Stimulated activated naive CD8-positive, alpha-beta T cell treated with anti-CD3 and anti-CD28 coated beads, Interleukin-15, Interleukin-2, amounts not matched to agents 100 ng/mL and 50 ng/mL, for 24 hours (primary cell): ENCODE results near the gene FMO1.

ENCODE experiments used
- H3K27ac Mint-ChIP-seq: one replicate; pipeline ENCODE4 v1.8.0; 2021; ENCODE audit warnings: mild to moderate bottlenecking, mixed read lengths
- H3K27me3 Mint-ChIP-seq: one replicate; pipeline ENCODE4 v1.8.0; 2021; ENCODE audit warnings: mixed read lengths
- H3K36me3 Mint-ChIP-seq: one replicate; pipeline ENCODE4 v1.8.0; 2021; ENCODE audit warnings: low read depth, mixed read lengths
- H3K4me1 Mint-ChIP-seq: one replicate; pipeline ENCODE4 v1.8.0; 2021; ENCODE audit warnings: low read depth, mixed read lengths
- H3K4me3 Mint-ChIP-seq: one replicate; pipeline ENCODE4 v1.8.0; 2021; ENCODE audit warnings: mild to moderate bottlenecking, mixed read lengths
- H3K9me3 Mint-ChIP-seq: one replicate; pipeline ENCODE4 v1.8.0; 2021; ENCODE audit warnings: mixed read lengths

The FMO1 gene

DNA sequence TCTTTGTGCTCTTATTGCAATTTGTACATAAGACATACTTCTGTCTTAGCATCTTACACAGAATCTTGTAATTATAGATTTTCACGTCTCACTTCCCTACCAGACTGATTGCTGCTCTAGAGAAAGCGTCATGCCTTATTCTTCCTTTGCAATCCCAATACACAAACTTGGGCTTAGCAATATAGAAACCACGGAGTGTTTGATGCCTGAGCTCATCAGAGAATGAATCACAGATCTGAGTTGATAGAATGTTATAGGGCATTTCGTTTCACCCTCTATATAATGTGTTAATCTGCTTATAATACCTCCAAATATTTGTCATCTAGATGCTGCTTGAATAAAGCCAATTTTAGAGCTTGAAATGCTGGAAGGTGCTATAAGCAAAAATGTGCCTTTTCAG, 6.6 kb downstream of the FMO1 start:
- no peaks in the 10 kb centered on the region for H3K9me3 Mint-ChIP-seq
- H3K4me1 Mint-ChIP-seq = peaks cover 4% of the 10 kb centered on the region
- H3K4me3 Mint-ChIP-seq = no peak overlapping the region
- H3K27ac Mint-ChIP-seq = no peak overlapping the region
- H3K36me3 Mint-ChIP-seq = no peaks in the 10 kb centered on the region
- peaks cover 35% of the 10 kb centered on the region for H3K27me3 Mint-ChIP-seq

DNA sequence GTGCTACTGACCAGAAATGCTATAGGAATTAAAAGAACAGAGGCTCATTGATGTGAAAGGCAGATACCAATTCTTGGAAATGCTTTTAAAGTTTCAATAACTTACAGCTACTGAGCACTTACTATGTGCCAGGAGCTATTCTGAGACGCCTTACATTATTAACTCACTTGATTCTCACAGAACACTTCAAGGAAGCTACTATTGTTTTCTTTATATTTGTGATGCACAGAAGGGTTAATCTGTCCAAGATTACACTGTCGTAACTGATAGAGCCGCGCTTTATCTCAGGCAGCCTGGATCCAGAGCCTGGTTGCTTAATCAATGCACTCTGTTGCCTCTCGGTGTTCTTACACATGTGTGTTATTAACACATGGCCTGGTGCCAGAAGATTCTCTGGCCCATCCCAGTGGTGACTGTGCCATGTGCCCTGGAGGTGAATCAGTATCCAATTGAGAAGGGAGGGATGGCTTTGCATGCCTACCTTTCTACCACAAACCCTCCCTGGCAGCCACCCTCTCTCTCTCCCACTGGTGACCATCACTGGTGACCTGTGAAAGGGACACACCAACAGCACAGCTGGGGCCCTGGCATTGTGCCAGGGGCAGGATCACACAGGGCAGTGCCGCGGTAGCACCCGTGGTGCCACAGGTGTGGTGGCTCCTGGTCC, 8.8 kb downstream of the FMO1 start:
- no peaks in the 10 kb centered on the region for H3K9me3 Mint-ChIP-seq
- H3K27me3 Mint-ChIP-seq = peaks cover 24% of the 10 kb centered on the region
- no peak overlapping the region for H3K4me3 Mint-ChIP-seq
- H3K4me1 Mint-ChIP-seq = peaks cover 4% of the 10 kb centered on the region
- H3K27ac Mint-ChIP-seq = no peak overlapping the region
- H3K36me3 Mint-ChIP-seq = no peaks in the 10 kb centered on the region

DNA sequence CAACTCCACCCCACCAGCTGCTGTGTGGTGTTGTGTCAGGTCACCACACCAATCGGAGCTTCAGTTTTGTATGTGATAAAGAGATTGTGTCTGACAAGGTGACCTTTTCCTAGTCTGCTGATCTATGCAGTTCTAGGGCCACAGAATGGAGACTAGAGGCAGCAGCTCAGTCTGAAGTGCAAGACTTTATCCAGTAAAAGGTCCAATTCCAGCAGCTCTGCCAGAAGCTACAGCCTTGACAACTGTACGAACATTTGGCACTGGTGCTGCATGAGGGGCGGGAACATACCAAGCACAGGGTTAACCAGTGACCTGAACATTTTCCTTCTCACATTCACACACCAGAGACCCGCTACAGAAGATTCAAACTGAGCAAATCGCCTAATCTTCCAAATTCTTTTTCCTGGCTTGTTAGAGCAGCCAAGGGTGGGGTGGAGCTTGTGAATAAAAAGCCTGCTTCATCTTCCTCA, 9.3 kb downstream of the FMO1 start:
- no peak overlapping the region for H3K27ac Mint-ChIP-seq
- no peaks in the 10 kb centered on the region for H3K4me1 Mint-ChIP-seq
- H3K36me3 Mint-ChIP-seq = no peaks in the 10 kb centered on the region
- H3K27me3 Mint-ChIP-seq = peaks cover 18% of the 10 kb centered on the region
- no peak overlapping the region for H3K4me3 Mint-ChIP-seq
- no peaks in the 10 kb centered on the region for H3K9me3 Mint-ChIP-seq

DNA sequence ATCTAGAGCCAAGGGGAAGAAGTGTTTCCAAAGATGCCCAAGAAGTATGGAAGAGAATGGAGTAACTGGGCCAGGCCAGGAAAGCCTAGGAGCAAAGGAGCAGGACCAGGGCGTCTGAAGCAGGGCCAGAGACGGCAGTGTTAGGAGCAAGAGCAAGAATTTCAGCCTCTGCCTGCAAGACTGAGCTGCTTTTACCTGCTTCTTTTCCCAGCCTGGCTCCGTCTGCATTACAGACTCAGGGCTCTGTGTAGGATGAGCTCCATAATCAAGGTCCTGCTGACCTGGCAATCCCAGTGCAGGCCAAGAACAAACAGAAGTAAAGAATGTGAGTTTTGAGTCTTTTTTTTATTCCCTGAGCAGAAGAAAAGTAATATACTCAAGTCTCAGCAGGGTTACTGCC, 10.1 kb downstream of the FMO1 start:
- no peaks in the 10 kb centered on the region for H3K9me3 Mint-ChIP-seq
- no peak overlapping the region for H3K27ac Mint-ChIP-seq
- H3K4me3 Mint-ChIP-seq = no peak overlapping the region
- no peaks in the 10 kb centered on the region for H3K4me1 Mint-ChIP-seq
- H3K27me3 Mint-ChIP-seq = peaks cover 12% of the 10 kb centered on the region
- no peaks in the 10 kb centered on the region for H3K36me3 Mint-ChIP-seq

DNA sequence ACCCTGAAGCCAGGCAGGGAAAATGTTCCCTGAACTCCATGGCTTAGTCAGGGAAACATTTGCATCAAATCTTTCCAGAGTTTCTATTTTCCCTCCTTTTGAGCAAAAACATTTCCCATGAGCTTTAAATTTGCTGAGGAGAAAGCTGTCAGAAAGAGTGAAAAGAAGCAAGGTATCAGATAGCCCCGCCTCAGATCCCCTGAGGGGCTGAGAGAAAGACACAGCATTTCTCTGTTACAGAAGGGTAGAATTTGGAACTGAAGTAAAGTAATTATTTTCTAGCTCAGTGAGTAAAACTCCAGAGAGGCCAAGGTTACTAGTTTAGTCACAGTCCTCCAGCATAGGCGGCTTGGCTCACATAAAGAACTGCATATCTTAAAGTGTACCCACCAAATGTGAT, 10.6 kb downstream of the FMO1 start:
- Mint-ChIP-seq H3K36me3 (no peaks in the 10 kb centered on the region), H3K27me3 (peaks cover 12% of the 10 kb centered on the region), H3K27ac (no peak overlapping the region), H3K9me3 (no peaks in the 10 kb centered on the region), H3K4me1 (no peaks in the 10 kb centered on the region), H3K4me3 (no peak overlapping the region)

DNA sequence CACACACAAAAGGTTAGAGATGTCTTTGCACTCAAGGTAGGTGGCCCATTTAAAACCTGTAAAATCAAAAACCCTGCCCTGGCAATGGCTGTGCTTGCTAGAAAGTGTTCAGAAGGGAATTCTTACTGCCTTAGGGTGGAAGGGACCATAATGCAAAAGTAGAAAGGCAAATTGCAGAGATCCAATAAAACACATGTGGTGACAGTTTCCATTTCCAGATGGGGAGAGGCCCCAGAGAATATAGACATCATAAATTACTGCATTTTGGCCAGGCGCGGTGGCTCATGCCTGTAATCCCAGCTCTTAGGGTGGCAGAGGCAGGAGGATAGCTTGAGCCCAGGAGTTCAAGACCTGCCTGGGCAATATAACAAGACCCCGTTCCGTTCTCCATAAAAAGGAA, 13.0 kb downstream of the FMO1 start:
- Mint-ChIP-seq H3K27me3 (no peaks in the 10 kb centered on the region), H3K9me3 (no peaks in the 10 kb centered on the region), H3K27ac (no peak overlapping the region), H3K36me3 (no peaks in the 10 kb centered on the region), H3K4me3 (no peak overlapping the region), H3K4me1 (no peaks in the 10 kb centered on the region)

DNA sequence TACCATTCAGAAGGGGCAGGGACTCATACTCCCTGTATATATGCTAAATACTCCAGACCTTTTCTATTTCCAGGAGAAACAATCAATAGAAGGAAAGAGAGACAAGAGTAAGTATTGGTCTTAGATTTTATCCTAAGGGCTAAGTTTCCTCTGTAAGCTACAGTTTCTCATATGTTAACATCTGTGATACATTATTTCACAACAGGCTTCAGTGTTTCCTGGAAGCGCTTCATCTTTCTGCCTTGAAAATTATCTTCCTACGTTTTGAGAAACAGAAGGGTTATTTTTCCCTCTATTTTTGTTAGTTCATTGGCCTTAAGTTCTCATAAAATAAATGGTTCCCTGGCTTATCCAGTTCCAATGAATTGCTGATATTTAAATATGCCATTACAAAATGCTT, 15.6 kb downstream of the FMO1 start:
- H3K4me1 Mint-ChIP-seq = no peaks in the 10 kb centered on the region
- H3K27me3 Mint-ChIP-seq = peaks cover 7% of the 10 kb centered on the region
- no peak overlapping the region for H3K4me3 Mint-ChIP-seq
- no peaks in the 10 kb centered on the region for H3K36me3 Mint-ChIP-seq
- no peak overlapping the region for H3K27ac Mint-ChIP-seq
- no peaks in the 10 kb centered on the region for H3K9me3 Mint-ChIP-seq

DNA sequence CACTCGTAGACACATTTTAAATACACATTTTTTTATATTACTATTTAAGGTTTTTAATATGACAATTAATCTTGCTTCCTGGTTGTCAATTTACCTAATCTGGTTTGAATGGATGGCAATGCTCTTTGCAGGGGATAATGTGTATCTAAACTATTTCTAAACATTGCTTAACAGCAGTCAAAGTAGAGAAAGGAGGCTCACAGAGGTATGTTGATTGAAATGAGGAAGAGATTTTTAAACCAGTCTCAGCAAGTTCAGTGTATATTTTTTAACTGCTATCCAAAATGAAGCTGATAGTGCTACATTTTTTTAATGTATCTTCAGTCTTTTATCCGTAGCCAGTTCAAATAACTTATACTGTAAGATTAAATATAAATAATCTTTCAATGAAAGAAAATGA, 17.4 kb downstream of the FMO1 start:
- H3K4me3 Mint-ChIP-seq = no peak overlapping the region
- peaks cover 14% of the 10 kb centered on the region for H3K27me3 Mint-ChIP-seq
- H3K9me3 Mint-ChIP-seq = no peaks in the 10 kb centered on the region
- no peaks in the 10 kb centered on the region for H3K36me3 Mint-ChIP-seq
- H3K4me1 Mint-ChIP-seq = no peaks in the 10 kb centered on the region
- H3K27ac Mint-ChIP-seq = no peak overlapping the region

DNA sequence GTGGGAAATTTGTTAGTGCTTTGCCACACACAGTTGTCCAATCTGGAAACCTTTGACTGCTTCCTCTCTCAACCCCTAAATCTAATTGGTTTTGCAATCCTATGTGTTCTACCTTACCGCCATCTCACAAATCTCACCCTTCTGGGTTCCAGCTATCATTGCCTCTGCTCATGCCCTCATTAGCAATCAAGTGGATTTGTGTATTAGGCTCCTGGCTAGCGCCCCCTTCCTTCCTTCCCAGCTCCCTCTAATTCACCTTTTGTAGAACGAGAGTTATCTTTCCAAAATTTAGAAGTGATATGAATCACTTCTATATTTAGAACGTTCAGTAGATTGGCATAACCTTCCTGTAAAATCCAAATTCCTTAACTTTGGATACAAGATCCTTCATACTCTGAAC, 18.6 kb downstream of the FMO1 start:
- Mint-ChIP-seq H3K4me1 (no peaks in the 10 kb centered on the region), H3K27ac (no peak overlapping the region), H3K9me3 (no peaks in the 10 kb centered on the region), H3K36me3 (no peaks in the 10 kb centered on the region), H3K4me3 (no peak overlapping the region), H3K27me3 (peaks cover 21% of the 10 kb centered on the region)

DNA sequence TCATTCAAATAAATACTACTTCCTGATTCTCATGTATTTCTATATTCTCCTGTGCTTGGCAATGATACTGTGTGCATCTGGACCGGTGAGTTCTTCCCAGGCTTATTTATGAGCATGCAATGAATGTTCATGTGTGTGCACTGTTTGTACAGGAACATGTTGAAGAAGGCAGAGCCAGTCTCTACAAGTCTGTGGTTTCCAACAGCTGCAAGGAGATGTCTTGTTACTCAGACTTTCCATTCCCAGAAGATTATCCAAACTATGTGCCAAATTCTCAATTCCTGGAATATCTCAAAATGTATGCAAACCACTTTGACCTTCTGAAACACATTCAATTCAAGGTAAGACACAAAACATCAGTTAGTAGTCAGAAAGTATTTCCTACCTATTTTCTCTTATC, 19.1 kb downstream of the FMO1 start:
- no peaks in the 10 kb centered on the region for H3K4me1 Mint-ChIP-seq
- no peaks in the 10 kb centered on the region for H3K9me3 Mint-ChIP-seq
- no peak overlapping the region for H3K4me3 Mint-ChIP-seq
- H3K27ac Mint-ChIP-seq = no peak overlapping the region
- peaks cover 21% of the 10 kb centered on the region for H3K27me3 Mint-ChIP-seq
- no peaks in the 10 kb centered on the region for H3K36me3 Mint-ChIP-seq

DNA sequence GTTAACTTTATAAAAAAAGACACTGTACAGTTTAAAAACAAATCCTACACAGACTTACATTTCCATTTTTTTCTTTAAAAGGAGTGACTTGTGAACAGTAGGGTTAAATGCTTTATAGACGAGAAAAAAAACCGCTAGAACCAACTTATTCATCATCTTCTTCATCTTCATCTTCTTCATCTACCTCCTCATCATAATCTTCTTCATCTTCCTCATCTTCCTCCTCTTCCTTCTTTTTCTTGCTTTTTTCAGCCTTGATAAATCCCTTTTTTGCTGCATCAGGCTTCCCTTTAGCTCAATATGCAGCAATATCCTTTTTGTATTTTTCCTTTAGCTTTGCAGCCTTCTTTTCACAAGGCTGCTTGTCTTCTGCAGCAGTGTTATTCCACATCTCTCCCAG, 22.5 kb downstream of the FMO1 start:
- H3K9me3 Mint-ChIP-seq = no peaks in the 10 kb centered on the region
- no peak overlapping the region for H3K27ac Mint-ChIP-seq
- no peaks in the 10 kb centered on the region for H3K36me3 Mint-ChIP-seq
- no peak overlapping the region for H3K4me3 Mint-ChIP-seq
- H3K4me1 Mint-ChIP-seq = no peaks in the 10 kb centered on the region
- H3K27me3 Mint-ChIP-seq = peaks cover 28% of the 10 kb centered on the region

DNA sequence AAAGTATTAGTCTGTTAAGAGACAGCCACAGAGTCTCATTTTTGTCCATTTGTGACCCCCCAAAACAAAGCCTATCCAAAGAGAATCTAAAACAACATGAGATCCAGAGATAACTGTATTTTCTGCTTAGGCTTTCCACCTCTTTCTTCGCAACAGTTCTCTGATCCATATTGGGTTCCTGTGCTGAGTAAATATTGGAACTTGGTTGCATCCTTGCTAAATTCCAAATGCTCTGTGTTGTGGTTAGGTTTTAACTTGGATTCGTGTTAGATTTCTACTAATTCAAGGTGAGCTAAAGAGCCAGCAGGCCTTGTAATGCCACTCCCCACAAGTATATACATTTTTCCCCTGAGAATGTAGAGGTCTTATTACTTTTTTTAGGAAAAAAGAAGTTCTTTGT, 29.2 kb downstream of the FMO1 start:
- Mint-ChIP-seq H3K4me1 (no peaks in the 10 kb centered on the region), H3K9me3 (no peaks in the 10 kb centered on the region), H3K27me3 (peaks cover 10% of the 10 kb centered on the region), H3K4me3 (no peak overlapping the region), H3K36me3 (no peaks in the 10 kb centered on the region), H3K27ac (no peak overlapping the region)

DNA sequence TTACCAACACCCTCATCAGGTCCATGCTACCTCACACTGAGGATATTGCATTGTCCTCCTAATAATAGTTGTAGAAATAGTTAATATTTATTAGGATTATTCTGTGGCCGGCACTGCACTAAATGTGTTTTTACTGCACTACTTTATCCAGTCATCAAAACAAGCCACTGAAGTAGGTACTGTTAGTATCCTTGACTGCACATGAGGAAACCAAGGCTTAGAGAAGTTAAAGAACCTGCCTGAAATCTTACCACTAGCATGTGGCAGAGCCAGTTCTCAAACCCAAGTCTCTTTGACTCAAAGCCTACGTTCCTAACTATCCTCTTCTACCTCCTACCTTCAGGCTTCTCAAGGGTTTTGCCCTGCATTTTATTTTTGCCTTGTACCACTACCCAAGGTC, 30.9 kb downstream of the FMO1 start:
- Mint-ChIP-seq H3K9me3 (no peaks in the 10 kb centered on the region), H3K4me3 (no peak overlapping the region), H3K27me3 (peaks cover 7% of the 10 kb centered on the region), H3K4me1 (no peaks in the 10 kb centered on the region), H3K36me3 (no peaks in the 10 kb centered on the region), H3K27ac (no peak overlapping the region)

DNA sequence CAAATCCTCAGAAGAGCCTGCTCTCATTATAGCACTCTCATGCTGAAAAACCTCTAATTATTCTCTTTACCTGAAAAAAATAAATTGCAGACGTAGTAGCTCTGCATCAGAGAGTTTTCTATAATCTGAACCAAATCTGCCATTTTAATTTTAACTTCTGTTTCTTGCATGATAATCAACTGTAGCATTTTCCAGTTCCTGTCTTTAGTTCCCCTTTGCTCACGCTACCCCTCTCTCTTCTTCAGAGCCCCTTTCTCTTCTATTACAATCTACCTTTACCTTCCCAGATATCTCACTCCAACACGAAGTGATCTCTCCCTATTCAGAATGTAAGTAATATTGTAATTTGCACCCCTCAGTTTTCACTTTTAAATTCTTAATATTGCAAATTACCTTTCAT, 31.4 kb downstream of the FMO1 start:
- Mint-ChIP-seq H3K4me3 (no peak overlapping the region), H3K9me3 (no peaks in the 10 kb centered on the region), H3K27me3 (peaks cover 7% of the 10 kb centered on the region), H3K27ac (no peak overlapping the region), H3K4me1 (no peaks in the 10 kb centered on the region), H3K36me3 (no peaks in the 10 kb centered on the region)

DNA sequence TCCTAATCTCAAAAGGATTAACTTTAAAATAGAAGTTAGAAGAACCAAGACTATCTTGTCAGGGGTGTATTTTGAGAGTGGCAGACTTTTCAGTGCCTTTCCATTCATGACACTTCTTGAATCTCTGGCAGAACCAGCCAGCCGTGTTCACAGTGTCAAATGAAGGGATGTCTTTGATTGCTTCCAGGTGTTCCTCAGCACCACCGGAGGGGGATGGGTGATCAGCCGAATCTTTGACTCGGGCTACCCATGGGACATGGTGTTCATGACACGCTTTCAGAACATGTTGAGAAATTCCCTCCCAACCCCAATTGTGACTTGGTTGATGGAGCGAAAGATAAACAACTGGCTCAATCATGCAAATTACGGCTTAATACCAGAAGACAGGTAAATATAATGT, 32.3 kb downstream of the FMO1 start:
- H3K4me3 Mint-ChIP-seq = no peak overlapping the region
- H3K36me3 Mint-ChIP-seq = no peaks in the 10 kb centered on the region
- H3K27ac Mint-ChIP-seq = no peak overlapping the region
- H3K4me1 Mint-ChIP-seq = no peaks in the 10 kb centered on the region
- H3K9me3 Mint-ChIP-seq = no peaks in the 10 kb centered on the region
- H3K27me3 Mint-ChIP-seq = peaks cover 14% of the 10 kb centered on the region

DNA sequence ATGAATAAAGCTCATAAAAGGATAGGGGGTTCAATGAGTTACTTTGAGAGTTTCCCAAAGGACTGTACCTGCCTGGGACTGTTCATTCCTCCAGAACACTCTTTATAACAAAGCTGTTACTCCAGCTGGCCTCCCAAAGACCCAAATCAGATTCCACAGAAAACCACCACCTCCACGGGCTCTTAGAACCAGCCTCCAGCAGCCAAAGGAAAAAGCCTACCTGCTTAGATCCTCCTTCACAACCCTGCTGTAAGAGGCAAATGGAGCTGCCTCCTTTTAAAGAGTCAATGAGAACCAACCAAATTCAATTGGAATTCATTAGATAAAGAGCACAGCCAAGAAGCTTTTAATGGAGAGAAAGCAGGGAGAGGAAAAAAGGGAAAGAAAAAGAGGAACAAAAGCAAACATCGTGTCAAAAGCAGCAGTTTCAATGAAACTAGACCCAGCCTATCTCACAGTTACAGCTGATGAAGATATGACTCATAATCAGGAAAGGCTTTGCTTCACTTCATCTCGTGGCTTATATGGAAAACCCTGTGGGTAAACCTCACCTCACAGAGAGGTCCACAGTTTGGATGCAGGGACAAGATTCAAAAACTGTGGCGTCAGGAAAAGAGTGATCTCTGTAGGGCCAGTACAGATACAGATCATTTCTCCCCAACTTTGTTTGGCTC, 37.9 kb downstream of the FMO1 start:
- Mint-ChIP-seq H3K9me3 (no peaks in the 10 kb centered on the region), H3K27me3 (peaks cover 12% of the 10 kb centered on the region), H3K27ac (no peak overlapping the region), H3K4me3 (no peak overlapping the region), H3K36me3 (no peaks in the 10 kb centered on the region), H3K4me1 (peaks cover 6% of the 10 kb centered on the region)
